22Rv1 (cell line): ENCODE measurements around the gene SULT1E1.

Experiments
- CTCF ChIP-seq: fragments of 450-650 bp; IDR thresholded peaks from 2 replicates; pipeline ENCODE4 v1.5.1; 2017; ENCODE audit warnings: mild to moderate bottlenecking
- ZFX ChIP-seq: fragments of 450-650 bp; IDR thresholded peaks from 2 replicates; pipeline ENCODE4 v1.6.1; 2017; ENCODE audit warnings: antibody characterized with exemption, borderline replicate concordance

DNA sequence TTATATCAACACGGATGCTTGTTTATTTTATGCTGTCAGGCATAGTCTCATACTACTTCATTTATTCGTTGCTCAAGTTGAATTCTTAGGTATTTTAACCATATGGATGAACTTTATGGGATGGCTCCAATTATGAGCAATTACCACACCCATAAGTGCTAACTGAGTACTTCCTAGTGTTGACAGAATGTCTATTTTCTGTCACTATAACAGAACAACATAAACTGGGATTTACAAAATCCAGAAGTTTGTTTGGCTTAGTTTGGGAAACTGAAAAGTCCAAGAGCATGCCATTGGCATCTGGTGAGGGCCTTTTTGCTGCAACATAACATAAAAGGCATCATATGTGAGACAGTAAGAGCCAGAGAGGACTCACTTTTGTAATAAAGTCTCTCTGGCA, 21.0 kb downstream of the SULT1E1 start:
- no peak for TF ChIP-seq CTCF
- TF ChIP-seq ZFX = no peak
